NB4 (cell line): Measurements from ENCODE around the gene GC.
"Not testable (repeated sequence)": the region's sequence is repeated elsewhere in the genome, so short reads cannot be mapped to it uniquely, and the experiment has no call there.

Experiments used
- CTCF ChIP-seq: IDR thresholded peaks from one replicate; pipeline ENCODE4 v1.5.1; 2012; ENCODE audit warnings: low read depth, low read length
- MYC ChIP-seq: IDR thresholded peaks from 2 replicates; pipeline ENCODE4 v1.6.1; 2011; ENCODE audit warnings: low read depth, low read length
- POLR2A ChIP-seq: IDR thresholded peaks from 2 replicates; pipeline ENCODE4 v1.6.1; 2011; ENCODE audit warnings: mild to moderate bottlenecking; ENCODE audit not compliant: insufficient read length; ENCODE audit errors: extremely low read depth

- TF ChIP-seq CTCF, POLR2A, MYC: not testable (repeated sequence)
These were observed 45.1 kb downstream of the GC start for GRCh38 chr4:71738782-71739181.
